NCI-H2107 (cell line): ENCODE data around the gene PLIN1.
"Not testable (repeated sequence)": the region's sequence is repeated elsewhere in the genome, so short reads cannot be mapped to it uniquely, and the experiment has no call there.

Experiments
- DNase-seq: peaks from one replicate; lab custom pipeline; 2025; lab: John Stamatoyannopoulos, UW

PLIN1 gene, protein sequence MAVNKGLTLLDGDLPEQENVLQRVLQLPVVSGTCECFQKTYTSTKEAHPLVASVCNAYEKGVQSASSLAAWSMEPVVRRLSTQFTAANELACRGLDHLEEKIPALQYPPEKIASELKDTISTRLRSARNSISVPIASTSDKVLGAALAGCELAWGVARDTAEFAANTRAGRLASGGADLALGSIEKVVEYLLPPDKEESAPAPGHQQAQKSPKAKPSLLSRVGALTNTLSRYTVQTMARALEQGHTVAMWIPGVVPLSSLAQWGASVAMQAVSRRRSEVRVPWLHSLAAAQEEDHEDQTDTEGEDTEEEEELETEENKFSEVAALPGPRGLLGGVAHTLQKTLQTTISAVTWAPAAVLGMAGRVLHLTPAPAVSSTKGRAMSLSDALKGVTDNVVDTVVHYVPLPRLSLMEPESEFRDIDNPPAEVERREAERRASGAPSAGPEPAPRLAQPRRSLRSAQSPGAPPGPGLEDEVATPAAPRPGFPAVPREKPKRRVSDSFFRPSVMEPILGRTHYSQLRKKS

DNA sequence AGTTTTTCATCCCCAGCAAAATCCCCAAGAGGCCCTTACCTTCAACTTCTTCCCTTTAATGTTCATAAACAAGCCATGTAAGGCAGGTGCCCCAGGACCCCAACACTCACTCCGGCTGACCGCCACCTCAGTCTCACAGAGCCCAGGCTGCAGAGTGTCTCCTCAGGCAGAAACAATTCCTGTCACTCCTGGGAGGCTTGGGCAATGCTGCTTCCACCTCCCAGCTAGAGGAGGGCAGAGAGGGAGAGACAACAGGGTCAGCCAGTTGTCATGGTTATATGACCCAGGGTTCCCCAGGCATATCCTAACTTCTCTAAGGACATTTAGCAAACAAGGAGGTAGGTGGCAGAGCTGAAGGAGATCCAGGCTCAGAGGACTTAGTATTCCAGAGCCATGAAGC lies at the start of gene PLIN1:
Gene PLIN1, minus strand, starts transcription at position 156 of the 400 bp plus-strand sequence. CDS start 1,878 bp downstream, outside the sequence.
- no peak for DNase-seq

DNA sequence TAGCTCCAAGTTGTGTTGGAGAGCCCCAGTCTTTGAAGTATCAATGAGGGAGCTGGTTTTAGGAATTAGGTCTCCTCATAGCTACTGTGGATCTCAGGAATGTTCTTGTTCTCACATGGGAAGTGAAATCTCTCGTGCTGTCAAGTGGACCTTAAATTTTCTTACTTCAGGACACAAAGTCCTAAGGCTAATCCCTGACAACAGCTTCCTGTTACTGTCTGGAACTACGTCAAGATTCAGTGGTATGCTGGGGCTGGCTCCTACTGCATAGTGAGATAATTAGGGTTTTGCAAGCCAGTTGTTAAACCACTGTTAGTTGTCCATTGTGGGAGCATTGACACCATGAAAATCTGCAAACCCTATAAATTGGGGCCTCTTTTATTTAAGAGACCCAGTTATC lies 49.1 kb upstream of the PLIN1 start:
- no peak for DNase-seq

DNA sequence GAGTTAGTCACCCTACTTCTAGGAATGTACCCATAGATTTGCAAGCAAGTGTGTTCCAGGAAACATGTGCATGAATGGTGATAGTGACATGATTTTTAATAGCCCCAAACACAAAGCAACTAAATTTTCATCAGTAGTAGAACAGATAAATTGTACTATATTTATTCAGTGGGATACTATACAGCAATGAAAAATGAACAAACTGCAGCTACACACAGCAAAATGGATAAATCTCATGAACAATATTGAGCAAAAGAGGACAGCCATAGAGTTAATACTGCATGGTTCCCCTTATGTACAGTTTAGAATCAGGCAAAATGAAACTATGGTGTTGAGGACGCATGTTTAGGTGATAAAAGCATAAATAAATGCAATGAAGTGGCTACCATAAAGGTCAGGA lies 45.9 kb upstream of the PLIN1 start:
- no peak for DNase-seq

DNA sequence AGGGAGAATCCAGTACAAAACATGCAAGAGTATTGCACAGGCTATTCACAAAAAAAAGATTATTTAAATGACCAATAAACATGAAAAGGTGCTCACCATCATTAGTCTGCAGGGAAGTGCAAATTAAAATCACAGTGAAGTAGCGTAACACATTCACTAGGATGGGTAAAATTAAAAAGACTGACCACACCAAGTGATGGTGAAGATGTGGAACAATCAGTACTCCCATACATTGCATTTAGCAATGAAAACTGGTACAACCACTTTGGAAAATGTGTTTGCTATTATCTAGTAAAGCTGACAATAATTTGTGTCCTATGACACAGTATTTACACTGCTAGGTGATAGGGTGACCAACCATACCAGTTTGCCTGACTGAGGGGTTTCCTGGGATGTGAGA lies 45.5 kb upstream of the PLIN1 start:
- DNase-seq = no peak

DNA sequence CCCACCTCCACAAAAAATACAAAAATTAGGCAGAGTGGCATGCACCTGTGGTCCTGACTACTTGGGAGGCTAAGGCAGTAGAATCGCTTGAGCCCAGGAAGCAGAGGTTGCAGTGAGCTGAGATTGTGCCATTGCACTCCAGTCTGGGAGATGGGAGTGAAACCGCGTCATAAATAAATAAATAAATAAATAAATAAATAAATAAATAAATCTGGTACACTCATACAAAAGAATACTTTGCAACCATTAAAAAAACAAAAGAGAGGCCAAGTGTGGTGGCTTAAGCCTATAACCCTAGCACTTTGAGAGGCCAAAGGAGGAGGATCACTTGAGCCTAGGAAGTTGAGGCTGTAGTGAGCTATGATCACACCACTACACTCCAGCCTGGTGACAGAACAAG lies 43.9 kb upstream of the PLIN1 start:
- no peak for DNase-seq

DNA sequence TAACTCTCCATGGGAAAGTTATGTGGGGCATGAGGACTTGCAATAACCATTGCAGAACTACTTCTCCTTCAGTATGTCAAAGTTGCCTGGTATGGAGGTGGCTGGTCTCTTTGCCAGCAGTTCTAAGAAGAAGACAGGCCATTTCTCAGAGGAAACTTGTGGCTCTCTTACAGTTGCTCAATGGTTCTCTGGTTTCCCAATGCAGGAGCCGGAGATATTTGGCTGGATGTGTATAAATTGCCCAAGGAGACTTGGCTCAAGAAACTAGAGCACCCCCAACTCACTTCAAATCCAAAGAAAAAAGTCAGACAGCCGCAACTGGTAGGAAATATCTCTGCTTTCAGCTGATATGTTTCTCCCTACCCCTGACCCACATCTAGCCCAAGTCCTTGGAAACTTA lies 35.6 kb upstream of the PLIN1 start:
- DNase-seq = no peak

DNA sequence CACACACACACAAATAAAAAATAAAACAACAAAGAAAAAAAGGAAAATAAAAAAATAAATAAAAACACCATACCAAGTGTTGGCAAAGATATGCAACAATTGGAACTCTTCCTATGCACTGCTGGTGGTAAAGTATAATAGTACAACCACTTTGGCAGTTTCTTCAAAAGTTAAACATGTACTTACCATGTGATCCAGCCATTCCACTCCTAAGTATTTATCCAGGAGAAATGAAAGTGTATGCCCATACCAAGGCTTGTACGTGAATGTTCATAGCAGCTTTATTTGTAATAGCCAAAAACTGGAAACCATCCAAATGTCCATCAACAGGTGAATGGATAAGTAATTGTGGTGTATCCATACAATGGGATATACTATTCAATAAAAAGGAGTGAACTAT lies 28.4 kb upstream of the PLIN1 start:
- DNase-seq = no peak

DNA sequence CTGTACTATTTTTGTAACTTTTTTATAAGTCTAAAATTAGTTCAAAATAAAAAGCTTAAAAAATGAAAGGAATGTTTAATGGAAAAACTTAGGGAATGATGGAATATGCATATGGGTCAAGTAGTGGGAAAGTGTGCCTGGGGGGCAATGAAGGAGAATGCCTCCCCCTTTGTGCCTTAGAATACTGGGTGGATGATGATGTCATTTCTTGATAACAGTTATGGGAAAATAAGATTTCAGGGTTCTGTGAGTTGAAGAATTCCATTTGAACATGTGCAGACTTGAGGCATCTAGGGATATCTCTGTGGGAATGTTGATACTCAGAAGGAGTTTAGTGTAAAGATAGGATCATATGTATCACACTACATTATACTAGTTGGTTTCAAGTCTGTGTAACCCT lies 25.2 kb upstream of the PLIN1 start:
- DNase-seq = no peak

DNA sequence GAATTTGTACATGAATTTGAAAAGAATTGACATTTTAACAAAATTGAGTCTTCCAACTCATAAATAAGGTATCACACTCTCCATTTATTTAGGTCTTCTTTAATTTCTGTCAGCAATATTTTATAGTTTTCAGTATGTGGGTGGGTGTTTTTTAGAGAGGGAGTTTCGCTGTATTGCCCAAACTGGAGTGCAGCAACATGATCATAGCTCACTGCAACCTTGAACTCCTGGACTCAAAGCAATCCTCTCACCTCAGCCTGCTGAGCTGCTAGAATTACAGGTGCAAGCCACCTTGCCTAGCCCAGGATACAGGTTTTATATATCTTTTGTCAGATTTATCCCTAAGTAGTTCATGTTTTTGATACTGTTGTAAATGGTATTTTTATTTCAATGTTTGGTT lies 16.0 kb upstream of the PLIN1 start:
- no peak for DNase-seq

DNA sequence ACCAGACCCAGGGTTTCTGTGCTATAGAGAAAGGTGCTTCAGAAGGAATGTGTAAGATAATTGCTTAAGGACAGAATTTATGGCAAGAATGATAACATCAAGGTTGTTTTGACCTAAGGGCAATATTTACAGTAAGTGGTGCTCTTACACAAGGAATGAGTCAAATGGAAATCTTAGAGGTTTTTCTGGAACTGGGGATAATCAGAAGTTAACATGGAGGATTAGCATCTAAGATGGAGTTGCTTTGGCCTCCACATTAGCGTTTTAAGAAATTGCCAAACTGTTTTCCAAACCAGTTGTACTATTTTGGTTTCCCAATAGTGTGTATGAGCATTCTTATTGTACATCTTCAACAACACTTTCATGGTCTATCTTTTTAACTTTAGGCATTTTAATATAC lies 14.5 kb upstream of the PLIN1 start:
- no peak for DNase-seq

DNA sequence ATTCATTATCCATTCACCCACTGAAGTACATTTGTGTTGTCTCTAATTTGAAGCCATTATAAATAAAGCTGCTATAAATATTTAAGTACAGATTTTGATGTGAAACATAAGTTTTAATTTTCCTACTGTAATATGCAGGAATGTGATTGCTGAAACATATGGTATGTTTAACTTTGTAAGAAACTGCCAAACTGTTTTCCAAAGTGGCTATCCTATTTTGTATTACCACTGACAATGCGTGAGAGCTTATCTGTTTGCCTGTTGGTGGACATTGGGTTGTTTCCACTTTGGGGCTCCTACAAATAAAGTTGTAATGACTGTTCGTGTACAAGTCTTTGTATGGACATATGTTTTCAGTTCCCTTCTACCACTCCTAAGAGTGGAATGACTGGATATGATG lies 13.9 kb upstream of the PLIN1 start:
- no peak for DNase-seq

DNA sequence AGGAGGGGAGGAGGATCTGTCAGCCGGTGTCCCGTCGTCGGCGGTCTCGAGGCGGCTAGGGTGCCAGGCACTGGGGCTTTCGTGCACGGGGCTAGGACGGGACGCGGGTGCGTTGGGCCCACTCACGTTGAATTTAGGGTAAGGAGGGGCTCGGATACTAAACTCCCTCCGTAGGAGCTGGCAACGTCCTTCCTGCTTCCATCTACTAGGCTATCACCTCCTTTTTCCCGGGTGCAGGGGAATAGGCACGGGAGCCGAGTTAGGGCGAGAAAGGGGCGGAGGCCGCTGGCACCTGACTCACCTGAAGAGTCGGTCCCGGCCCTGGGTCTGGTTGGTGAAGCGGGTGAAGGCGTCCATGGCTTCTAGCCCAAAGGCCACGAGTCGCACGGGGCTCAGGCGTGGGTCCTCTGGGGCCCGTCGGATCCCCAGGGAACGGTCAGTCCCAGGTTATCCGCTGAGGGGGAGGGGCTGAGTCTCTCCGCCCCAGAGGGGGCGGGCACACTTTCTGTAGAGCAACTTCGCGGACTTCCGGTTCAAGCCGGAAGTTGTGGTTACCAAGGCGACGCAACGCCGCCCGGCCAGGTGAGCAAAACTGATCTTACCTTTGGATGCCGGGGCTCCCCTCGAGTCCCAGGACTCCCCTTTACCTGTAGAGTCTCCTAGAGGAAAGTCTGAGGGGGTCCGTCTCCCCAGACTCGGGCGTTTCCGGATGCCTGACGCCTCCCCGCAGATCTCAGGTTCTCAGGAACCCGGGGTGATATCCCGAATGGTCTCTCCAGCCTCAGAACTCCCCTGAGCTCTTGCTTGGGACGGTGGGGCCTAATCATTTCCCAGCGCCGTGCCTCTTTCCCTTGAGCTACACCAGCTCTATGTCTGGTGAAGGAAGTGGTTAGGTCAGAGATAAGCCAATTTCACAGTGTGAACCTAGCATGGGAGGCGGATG lies 11.4 kb upstream of the PLIN1 start, which contains the start of the genes PEX11A and WDR93:
Gene PEX11A, minus strand, starts transcription at position 479 of the 943 bp plus-strand sequence. Its CDS starts 122 bp downstream, at position 357.
Gene WDR93, plus strand, starts transcription at position 536 of the 943 bp plus-strand sequence. CDS start 10,936 bp downstream, outside the sequence.
- peak; percentile 44 for DNase-seq

DNA sequence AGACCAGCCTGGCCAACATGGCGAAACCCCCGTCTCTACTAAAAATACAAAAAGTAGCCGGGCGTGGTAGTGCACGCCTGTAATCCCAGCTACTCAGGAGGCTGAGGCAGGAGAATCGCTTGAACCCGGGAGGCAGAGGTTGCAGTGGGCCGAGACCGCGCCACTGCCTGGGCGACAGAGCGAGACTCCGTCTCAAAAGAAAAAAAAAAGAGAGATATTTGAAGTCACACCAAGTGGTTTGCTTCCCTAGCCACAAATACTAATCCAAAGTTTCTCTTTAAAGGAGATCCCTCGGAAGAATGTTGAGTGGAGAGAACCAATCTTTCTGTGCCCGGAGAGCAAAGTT lies 10.7 kb upstream of the PLIN1 start:
- not testable (repeated sequence) for DNase-seq

DNA sequence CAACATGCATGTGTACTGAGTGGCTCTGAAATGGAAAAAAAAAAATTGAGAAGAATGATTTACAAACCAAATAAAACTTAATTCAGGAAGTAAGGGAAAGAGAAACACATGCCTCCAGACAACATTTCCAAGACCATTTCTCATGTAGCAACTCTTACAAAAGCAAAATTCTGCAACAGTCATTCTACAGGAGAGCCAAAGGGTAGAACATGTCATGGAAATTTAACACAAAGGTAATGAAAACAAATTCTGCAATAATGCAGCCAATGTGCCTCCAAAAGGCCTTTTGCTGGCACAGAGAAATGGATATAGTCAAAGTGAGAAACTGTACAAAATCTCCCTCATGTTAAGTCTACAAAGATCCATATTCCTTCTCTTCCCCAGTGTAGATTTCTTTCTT lies 7.4 kb upstream of the PLIN1 start:
- no peak for DNase-seq

DNA sequence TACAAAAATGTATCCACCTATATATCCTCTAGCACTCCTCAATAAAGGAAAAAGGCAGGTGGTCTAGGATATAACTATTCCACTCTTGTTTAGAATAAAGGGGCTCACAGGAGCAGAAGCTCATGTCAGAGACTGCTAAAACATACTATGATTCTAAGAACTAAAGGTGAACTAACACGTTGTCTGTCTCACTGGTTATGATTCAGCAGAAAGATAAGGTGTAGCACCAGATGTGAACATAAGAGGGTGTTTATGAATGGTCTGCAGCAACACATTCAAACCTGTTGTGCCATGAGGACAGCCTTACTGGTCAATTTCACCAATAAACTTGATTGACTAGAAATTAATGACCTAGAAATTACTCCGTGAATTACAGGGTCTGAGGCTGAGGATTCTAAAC lies 6.8 kb upstream of the PLIN1 start:
- no peak for DNase-seq

DNA sequence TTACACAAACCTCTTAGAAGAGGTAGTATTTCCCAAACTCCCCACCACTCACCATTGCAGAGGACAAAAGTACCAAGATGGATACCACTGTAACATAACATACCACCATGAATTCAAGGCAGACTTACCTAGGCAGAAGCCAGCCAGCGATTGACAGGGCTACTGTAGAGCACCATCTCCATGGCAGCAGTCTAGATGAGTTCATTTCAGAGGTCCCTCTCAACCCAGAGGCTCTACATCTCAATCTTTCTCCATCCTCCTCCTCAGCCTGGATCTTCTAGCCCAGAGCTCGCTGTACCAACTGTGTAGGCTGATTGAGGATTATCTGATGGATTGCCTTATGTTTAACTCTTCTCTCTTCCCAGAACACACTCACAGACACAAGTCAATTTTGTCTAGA lies 2.0 kb upstream of the PLIN1 start:
- DNase-seq = no peak

DNA sequence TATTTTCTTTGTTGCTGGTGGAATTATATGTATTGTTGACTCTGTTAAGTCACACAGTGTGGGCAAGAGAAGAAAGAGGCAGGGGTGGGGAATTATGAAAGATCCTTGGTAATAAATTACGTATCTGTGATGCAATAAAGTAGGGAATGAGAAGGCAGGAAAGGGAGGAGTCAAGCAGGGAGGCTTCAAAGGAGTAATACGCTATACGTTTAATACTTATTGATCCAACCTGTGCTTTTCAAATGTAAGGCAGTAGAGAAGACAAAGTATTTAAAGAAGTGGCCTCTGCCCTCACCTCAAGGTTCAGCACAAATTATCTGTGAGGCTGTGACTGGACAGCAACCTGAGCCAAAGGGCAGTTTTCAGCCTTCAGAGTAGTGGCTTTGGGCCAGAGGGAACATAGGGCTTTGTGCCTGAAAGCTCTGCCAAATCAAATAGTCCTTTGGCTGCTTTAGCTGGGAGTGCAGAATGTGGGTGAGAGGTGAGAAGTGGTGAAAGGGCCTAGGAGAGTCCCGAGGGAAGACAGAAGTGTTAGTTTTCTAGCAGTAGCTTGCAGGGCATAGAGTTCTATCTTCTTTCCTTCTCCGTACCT lies 1.2 kb upstream of the PLIN1 start:
- no peak for DNase-seq

DNA sequence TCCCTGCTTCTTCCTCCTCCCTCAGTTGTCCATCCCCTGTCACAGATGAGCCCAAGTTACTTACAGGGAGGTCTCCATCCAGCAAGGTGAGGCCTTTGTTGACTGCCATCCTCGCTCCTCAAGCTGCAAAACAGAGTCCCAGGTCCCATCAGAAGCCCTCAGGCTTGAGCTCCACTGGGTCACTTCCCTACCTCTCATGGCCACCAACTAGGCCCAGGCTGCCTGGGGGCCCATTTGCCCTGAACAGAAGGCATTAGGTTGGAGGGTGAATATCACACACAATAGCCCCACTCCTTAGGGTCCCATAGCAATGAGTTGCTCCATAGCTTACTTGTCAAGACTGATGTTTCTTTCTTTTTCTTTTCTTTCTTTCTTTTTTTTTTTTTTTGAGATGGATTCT lies 1.8 kb downstream of the PLIN1 start:
- DNase-seq = no peak

DNA sequence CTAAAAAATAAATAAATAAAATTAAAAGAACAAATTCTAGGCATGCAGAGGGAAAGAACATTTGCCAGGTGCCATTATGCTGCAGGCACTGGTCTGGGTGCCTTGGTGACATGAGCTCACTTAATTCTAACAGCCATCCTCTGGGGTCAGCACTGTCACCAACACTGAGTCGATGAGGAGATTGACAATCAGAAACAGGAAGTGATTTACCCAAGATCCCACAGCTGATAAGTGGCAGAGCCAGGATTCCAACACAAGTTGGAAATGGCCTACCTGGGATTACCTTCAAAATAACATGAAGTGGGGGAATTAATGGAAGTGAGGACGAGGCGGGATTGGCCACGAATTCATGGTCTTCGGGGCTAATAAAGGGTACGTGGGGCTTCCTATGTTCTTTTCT lies 3.6 kb downstream of the PLIN1 start:
- DNase-seq = no peak

DNA sequence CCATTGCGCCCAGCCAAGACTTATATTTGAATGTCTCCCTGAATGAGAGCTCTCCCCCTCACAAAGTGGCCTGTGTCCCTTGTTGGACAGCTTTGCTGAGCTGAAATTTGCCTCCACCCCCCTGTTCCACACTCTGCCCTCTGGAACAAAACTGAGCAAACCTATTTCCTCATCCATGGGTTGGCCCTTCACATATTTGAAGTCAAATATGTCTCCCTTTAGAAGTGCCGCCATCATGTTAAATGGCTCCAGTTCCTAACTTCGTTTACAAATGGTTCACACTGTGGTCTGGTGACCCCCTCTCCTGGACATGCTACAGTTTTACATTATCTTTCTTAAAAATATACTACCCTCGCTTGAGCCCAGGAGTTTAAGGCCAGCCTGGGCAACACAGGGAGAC lies 4.6 kb downstream of the PLIN1 start:
- DNase-seq = no peak

DNA sequence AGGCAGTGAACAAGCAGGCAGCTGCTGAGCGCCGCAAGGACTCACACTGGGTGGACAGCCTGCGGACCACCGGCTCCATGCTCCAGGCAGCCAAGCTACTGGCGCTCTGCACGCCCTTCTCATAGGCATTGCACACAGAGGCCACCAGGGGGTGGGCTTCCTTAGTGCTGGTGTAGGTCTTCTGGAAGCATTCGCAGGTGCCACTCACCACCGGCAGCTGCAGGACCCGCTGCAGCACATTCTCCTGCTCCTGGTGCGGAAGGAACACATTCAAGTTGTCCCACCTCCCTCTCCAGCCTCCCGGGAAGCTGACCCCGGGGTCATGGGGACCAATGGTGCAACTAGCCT lies 6.0 kb downstream of the PLIN1 start:
- no peak for DNase-seq
